Measurements from ENCODE around the gene UCHL1.

Gene UCHL1

GRCh38 chr4:41287005-41287404, 30.3 kb downstream of the UCHL1 start:
- no peak for DNase-seq (ENCODE audit: low read depth, low spot score)

DNA sequence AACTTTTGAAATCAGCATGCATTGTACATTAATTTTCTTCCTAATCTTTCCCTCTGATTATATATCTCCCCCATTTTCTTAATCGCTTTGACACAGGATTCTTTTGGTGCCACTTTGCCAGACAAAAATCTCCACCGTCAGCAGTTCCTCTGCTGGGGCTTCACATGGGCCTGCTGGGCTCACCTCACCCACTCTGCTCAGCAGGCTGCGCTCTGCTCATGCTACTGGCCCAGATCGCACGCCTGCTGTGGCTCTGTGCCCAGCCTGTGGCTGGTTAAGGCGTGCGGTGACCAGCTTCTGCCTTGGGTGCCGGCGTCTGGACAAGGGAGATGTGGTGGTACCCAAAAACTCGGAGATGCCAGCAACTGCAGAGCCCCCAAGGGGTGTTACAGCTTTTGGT, 31.1 kb downstream of the UCHL1 start:
- no peak for DNase-seq (ENCODE audit: low read depth, low spot score)
- H3K4me3 ChIP-seq: no peak overlapping the region
- H3K27ac ChIP-seq: peak overlapping the region; percentile 62
- no peaks in the 10 kb centered on the region for H3K36me3 ChIP-seq (ENCODE audit: insufficient read depth, low read length)
- TF ChIP-seq FOXP2 (optimal IDR thresholded peaks at IDR 0.05; ENCODE audit: control extremely low read depth, extremely low read length, insufficient read depth): peak; percentile 44
- no peak; the same call in 1 of the 2 replicates for TF ChIP-seq POLR2AphosphoS5 (IDR thresholded peaks at IDR 0.05; ENCODE audit: borderline replicate concordance, low read depth, low read length)
- TF ChIP-seq EZH2 (IDR thresholded peaks at IDR 0.05): no peak
- H3K9ac ChIP-seq (ENCODE audit: insufficient read length): no peak overlapping the region
- peaks cover 3% of the 10 kb centered on the region; the same call in 1 of the 2 replicates for H3K9me3 ChIP-seq (ENCODE audit: low read depth, low read length)

More at GRCh38 chr4:41287005-41287404, 30.3 kb downstream of the UCHL1 start:
- Histone ChIP-seq H3K4me3 (no peak overlapping the region), H3K9ac (ENCODE audit: insufficient read length) (no peak overlapping the region), H3K9me3 (ENCODE audit: low read depth, low read length) (peaks cover 3% of the 10 kb centered on the region; the same call in 1 of the 2 replicates), H3K27ac (peak overlapping the region; percentile 62), H3K36me3 (ENCODE audit: insufficient read depth, low read length) (no peaks in the 10 kb centered on the region)
- TF ChIP-seq FOXP2 (optimal IDR thresholded peaks at IDR 0.05; ENCODE audit: control extremely low read depth, extremely low read length, insufficient read depth) (no peak), EZH2 (IDR thresholded peaks at IDR 0.05) (no peak), POLR2AphosphoS5 (IDR thresholded peaks at IDR 0.05; ENCODE audit: borderline replicate concordance, low read depth, low read length) (no peak)

DNA sequence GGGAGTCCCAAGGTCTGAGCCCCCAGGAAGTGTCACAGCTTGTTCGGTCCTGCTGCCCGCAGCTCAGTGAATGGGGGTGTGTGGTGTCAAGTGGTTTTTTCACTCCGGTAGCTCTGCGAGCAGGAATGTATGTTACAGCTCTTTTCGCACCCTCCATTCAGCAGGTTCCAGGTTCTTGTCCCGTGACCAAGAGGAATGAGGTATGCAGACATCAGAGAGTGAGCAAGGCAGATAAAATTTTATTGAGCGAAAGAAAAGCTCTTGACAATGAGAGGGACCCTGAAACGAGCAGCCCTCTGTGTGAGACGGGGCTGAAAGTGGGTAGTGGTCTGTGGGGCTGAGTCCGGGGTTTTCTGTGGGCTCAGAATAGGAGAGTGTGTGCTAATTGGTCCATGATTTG, 31.5 kb downstream of the UCHL1 start:
- Histone ChIP-seq H3K4me3 (no peak overlapping the region), H3K9ac (ENCODE audit: insufficient read length) (no peak overlapping the region), H3K9me3 (ENCODE audit: low read depth, low read length) (peaks cover 3% of the 10 kb centered on the region; the same call in 1 of the 2 replicates), H3K27ac (0 out of 2 replicates have a peak overlapping the region, but pooled peaks have one; percentile 46), H3K36me3 (ENCODE audit: insufficient read depth, low read length) (no peaks in the 10 kb centered on the region)
- TF ChIP-seq FOXP2 (optimal IDR thresholded peaks at IDR 0.05; ENCODE audit: control extremely low read depth, extremely low read length, insufficient read depth): no peak
- TF ChIP-seq POLR2AphosphoS5 (IDR thresholded peaks at IDR 0.05; ENCODE audit: borderline replicate concordance, low read depth, low read length): no peak
- TF ChIP-seq EZH2 (IDR thresholded peaks at IDR 0.05): no peak
- no peak for DNase-seq (ENCODE audit: low read depth, low spot score)

DNA sequence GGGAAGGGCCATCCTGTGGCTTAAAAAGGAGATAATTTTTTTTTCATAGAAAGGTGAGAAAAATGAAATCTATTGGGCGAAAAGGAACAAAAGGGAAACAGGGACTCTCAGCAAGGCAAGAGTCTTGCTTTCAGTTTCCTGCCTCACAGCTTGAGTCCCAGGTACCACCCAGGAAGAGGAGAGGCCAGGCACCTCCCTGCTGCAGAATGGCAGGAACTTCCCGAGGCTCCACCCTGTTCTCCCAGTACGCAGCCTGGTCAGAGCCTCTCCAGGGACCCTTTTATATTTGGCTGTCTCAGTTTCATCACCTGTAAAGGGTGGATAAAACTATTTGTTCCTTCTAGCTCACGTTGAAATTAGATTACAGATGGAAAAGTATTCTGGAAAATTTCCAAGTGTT, 33.8 kb downstream of the UCHL1 start:
- Histone ChIP-seq H3K4me3 (no peak overlapping the region), H3K9ac (ENCODE audit: insufficient read length) (no peak overlapping the region), H3K9me3 (ENCODE audit: low read depth, low read length) (peaks cover 3% of the 10 kb centered on the region; the same call in 1 of the 2 replicates), H3K36me3 (ENCODE audit: insufficient read depth, low read length) (no peaks in the 10 kb centered on the region), H3K27ac (no peak overlapping the region)
- no peak for TF ChIP-seq FOXP2 (optimal IDR thresholded peaks at IDR 0.05; ENCODE audit: control extremely low read depth, extremely low read length, insufficient read depth)
- no peak for TF ChIP-seq EZH2 (IDR thresholded peaks at IDR 0.05)
- no peak for TF ChIP-seq POLR2AphosphoS5 (IDR thresholded peaks at IDR 0.05; ENCODE audit: borderline replicate concordance, low read depth, low read length)
- no peak for DNase-seq (ENCODE audit: low read depth, low spot score)

DNA sequence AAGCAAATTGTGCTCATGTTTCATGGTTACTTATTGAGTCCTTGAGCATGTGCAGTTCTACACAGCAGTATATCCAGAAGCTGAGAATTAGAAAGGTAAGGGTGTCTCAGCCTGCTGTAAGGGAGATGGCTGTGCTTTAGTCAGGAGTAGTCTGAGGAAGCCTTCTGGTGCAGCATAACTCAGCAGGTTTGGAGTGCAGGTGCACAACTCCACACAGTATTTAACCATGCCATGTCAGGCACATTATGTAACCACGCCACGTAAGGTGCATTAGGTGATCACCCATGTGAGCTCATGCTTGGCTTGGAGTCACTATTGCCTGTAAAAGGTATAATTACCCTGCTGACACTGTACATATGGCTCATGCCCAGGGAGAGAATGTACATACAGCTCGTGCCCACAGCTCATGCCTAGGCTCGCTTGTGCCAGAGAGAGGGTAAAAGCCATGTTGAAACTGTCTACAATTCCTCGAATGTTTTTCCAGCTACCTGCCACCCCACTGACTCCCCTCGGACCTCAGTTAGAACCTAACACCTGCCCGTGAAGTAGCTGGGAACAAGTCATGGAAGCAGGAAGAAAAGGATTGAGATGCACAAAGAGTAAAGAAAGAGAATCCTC, 37.8 kb downstream of the UCHL1 start:
- Histone ChIP-seq H3K9ac (ENCODE audit: insufficient read length) (no peak overlapping the region), H3K4me3 (no peak overlapping the region), H3K36me3 (ENCODE audit: insufficient read depth, low read length) (no peaks in the 10 kb centered on the region), H3K9me3 (ENCODE audit: low read depth, low read length) (no peaks in the 10 kb centered on the region; the same call in 1 of the 2 replicates), H3K27ac (no peak overlapping the region)
- TF ChIP-seq EZH2 (IDR thresholded peaks at IDR 0.05) (no peak), POLR2AphosphoS5 (IDR thresholded peaks at IDR 0.05; ENCODE audit: borderline replicate concordance, low read depth, low read length) (no peak), FOXP2 (optimal IDR thresholded peaks at IDR 0.05; ENCODE audit: control extremely low read depth, extremely low read length, insufficient read depth) (no peak)
- no peak for DNase-seq (ENCODE audit: low read depth, low spot score)

GRCh38 chr4:41296995-41297394, 40.3 kb downstream of the UCHL1 start:
- TF ChIP-seq POLR2AphosphoS5 (IDR thresholded peaks at IDR 0.05; ENCODE audit: borderline replicate concordance, low read depth, low read length) (no peak), EZH2 (IDR thresholded peaks at IDR 0.05) (no peak), FOXP2 (optimal IDR thresholded peaks at IDR 0.05; ENCODE audit: control extremely low read depth, extremely low read length, insufficient read depth) (no peak)
- H3K27ac ChIP-seq: no peak overlapping the region; the same call in 1 of the 2 replicates
- no peak overlapping the region for H3K9ac ChIP-seq (ENCODE audit: insufficient read length)
- H3K9me3 ChIP-seq (ENCODE audit: low read depth, low read length): no peaks in the 10 kb centered on the region; the same call in 1 of the 2 replicates
- H3K36me3 ChIP-seq (ENCODE audit: insufficient read depth, low read length): no peaks in the 10 kb centered on the region
- no peak for DNase-seq (ENCODE audit: low read depth, low spot score)
- no peak overlapping the region for H3K4me3 ChIP-seq

GRCh38 chr4:41297832-41298231, 41.1 kb downstream of the UCHL1 start:
- H3K27ac ChIP-seq: peak overlapping the region; percentile 62; the same call in 1 of the 2 replicates
- TF ChIP-seq FOXP2 (optimal IDR thresholded peaks at IDR 0.05; ENCODE audit: control extremely low read depth, extremely low read length, insufficient read depth): no peak
- TF ChIP-seq POLR2AphosphoS5 (IDR thresholded peaks at IDR 0.05; ENCODE audit: borderline replicate concordance, low read depth, low read length): no peak
- TF ChIP-seq EZH2 (IDR thresholded peaks at IDR 0.05): no peak
- no peaks in the 10 kb centered on the region; the same call in 1 of the 2 replicates for H3K9me3 ChIP-seq (ENCODE audit: low read depth, low read length)
- no peak overlapping the region for H3K9ac ChIP-seq (ENCODE audit: insufficient read length)
- no peaks in the 10 kb centered on the region for H3K36me3 ChIP-seq (ENCODE audit: insufficient read depth, low read length)
- no peak overlapping the region for H3K4me3 ChIP-seq
- no peak for DNase-seq (ENCODE audit: low read depth, low spot score)

- TF ChIP-seq POLR2AphosphoS5 (IDR thresholded peaks at IDR 0.05; ENCODE audit: borderline replicate concordance, low read depth, low read length) (peak; percentile 16; the same call in 1 of the 2 replicates), FOXP2 (optimal IDR thresholded peaks at IDR 0.05; ENCODE audit: control extremely low read depth, extremely low read length, insufficient read depth) (no peak), EZH2 (IDR thresholded peaks at IDR 0.05) (no peak)
- Histone ChIP-seq H3K4me3 (no peak overlapping the region), H3K36me3 (ENCODE audit: insufficient read depth, low read length) (no peaks in the 10 kb centered on the region), H3K9ac (ENCODE audit: insufficient read length) (no peak overlapping the region), H3K9me3 (ENCODE audit: low read depth, low read length) (no peaks in the 10 kb centered on the region; the same call in 1 of the 2 replicates), H3K27ac (peak overlapping the region; percentile 25; the same call in 1 of the 2 replicates)
- no peak for DNase-seq (ENCODE audit: low read depth, low spot score)
Measured at GRCh38 chr4:41299486-41299885, 42.8 kb downstream of the UCHL1 start.

Data from SK-N-MC (cell line).